NCI-H82 treated with DMSO at 0.1 percent for 48 hours (cell line): ENCODE data around the gene GABRA4.

Experiments
- DNase-seq: peaks from one replicate; lab custom pipeline; 2025; ENCODE audit not compliant: unreplicated experiment; lab: John Stamatoyannopoulos, UW

Gene GABRA4

GRCh38 chr4:46931981-46932380 is 61.4 kb downstream of the GABRA4 start:
- no peak for DNase-seq

- no peak for DNase-seq
These were observed 62.5 kb downstream of the GABRA4 start for GRCh38 chr4:46930891-46931290.

GRCh38 chr4:46927201-46927600 is 66.2 kb downstream of the GABRA4 start:
- no peak for DNase-seq

GRCh38 chr4:46924789-46925529 is 68.4 kb downstream of the GABRA4 start:
- no peak for DNase-seq

- DNase-seq, result no peak
These were observed 71.2 kb downstream of the GABRA4 start for GRCh38 chr4:46922205-46922604.

- no peak for DNase-seq
These were observed 84.3 kb downstream of the GABRA4 start, which contains the start of gene COX7B2 for GRCh38 chr4:46909078-46909477. Gene COX7B2 (minus strand): TSS chr4:46909245. CDS start chr4:46735192, 174,053 bp downstream.

GRCh38 chr4:46908148-46908547 is 85.2 kb downstream of the GABRA4 start:
- DNase-seq, result no peak

- DNase-seq, result no peak
These were observed 93.3 kb downstream of the GABRA4 start for GRCh38 chr4:46900082-46900481.

GRCh38 chr4:46894826-46895225 is 98.6 kb downstream of the GABRA4 start:
- no peak for DNase-seq

- no peak for DNase-seq
These were observed 103.3 kb downstream of the GABRA4 start for GRCh38 chr4:46890056-46890455.

- no peak for DNase-seq
These were observed 104.0 kb downstream of the GABRA4 start for GRCh38 chr4:46889410-46889809.

GRCh38 chr4:46886711-46887110 is 106.7 kb downstream of the GABRA4 start:
- DNase-seq, result no peak

- DNase-seq, result no peak
These were observed 114.7 kb downstream of the GABRA4 start for GRCh38 chr4:46878641-46879040.

GRCh38 chr4:46874811-46875210 is 118.6 kb downstream of the GABRA4 start:
- DNase-seq, result no peak

- DNase-seq, result no peak
These were observed 123.0 kb downstream of the GABRA4 start for GRCh38 chr4:46870411-46870810.
